Measurements from ENCODE around the gene ZNF763. TPM values are rescaled to one million over a fixed set of nuclear protein-coding genes. Genes with fewer than 3 reads are reported as not detected.

ZNF763 gene
- total and polyA plus RNA-seq, 2 experiments from 2014 or later: 1.4 to 1.8 TPM

DNA sequence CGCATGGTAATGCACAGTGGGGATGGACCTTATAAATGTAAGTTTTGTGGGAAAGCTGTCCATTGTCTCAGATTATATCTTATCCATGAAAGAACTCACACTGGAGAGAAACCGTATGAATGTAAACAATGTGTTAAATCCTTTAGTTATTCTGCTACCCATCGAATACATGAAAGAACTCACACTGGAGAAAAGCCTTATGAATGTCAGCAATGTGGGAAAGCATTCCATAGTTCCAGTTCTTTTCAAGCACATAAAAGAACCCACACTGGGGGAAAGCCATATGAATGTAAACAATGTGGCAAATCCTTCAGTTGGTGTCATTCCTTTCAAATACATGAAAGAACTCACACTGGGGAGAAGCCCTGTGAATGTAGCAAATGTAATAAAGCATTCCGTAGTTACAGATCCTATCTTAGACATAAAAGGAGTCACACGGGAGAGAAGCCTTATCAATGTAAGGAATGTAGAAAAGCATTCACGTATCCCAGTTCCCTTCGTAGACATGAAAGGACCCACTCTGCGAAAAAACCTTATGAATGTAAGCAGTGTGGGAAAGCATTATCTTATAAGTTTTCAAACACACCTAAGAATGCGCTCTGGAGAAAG lies 13.8 kb downstream of the ZNF763 start:
- Histone ChIP-seq H3K27me3 (replicated peaks; ENCODE audit: insufficient read depth) (no peaks in the 10 kb centered on the region), H3K27ac (no peak overlapping the region), H3K9ac (no peak overlapping the region), H3K4me3 (no peak overlapping the region), H3K9me2 (ENCODE audit: insufficient read depth) (no peaks in the 10 kb centered on the region), H3K4me2 (ENCODE audit: unreplicated experiment) (no peak overlapping the region), H3K79me2 (ENCODE audit: insufficient read depth) (no peaks in the 10 kb centered on the region), H2AFZ (no peak overlapping the region), H4K20me1 (ENCODE audit: insufficient read depth) (no peaks in the 10 kb centered on the region), H3K9me3 (ENCODE audit: low read depth) (peaks cover 16% of the 10 kb centered on the region), H3F3A (ENCODE audit: insufficient read depth) (peaks cover 6% of the 10 kb centered on the region), H3K36me3 (ENCODE audit: low read depth) (peaks cover 13% of the 10 kb centered on the region; the same call in 1 of the 2 replicates), H3K4me1 (ENCODE audit: insufficient read depth) (0 out of 2 replicates have a peak, but pooled peaks cover 5% of the 10 kb centered on the region)
- in situ Hi-C loops (cut with MboI): no loop called here
- 91 to 97% methylated on average over 9 of the region's 9 CpGs for WGBS, 2 experiments (ENCODE audit: low coverage in 1 of 2, low lambda C conversion rate in 2 of 2, missing lambda C conversion rate in 2 of 2)
- DNase-seq: no peak
- TF ChIP-seq EZH2phosphoT487 (IDR thresholded peaks at IDR 0.05; ENCODE audit: insufficient read depth, low read depth) (no peak), EZH2 (IDR thresholded peaks at IDR 0.05; ENCODE audit: insufficient read depth, poor library complexity, severe bottlenecking) (no peak)

- no peak for TF ChIP-seq EZH2 (IDR thresholded peaks at IDR 0.05; ENCODE audit: insufficient read depth, poor library complexity, severe bottlenecking)
- TF ChIP-seq EZH2phosphoT487 (IDR thresholded peaks at IDR 0.05; ENCODE audit: insufficient read depth, low read depth): no peak
- no peak for DNase-seq
- H3K4me3 ChIP-seq: no peak overlapping the region
- H3K27me3 ChIP-seq (replicated peaks; ENCODE audit: insufficient read depth): no peaks in the 10 kb centered on the region
- H4K20me1 ChIP-seq (ENCODE audit: insufficient read depth): no peaks in the 10 kb centered on the region
- no peak overlapping the region for H3K4me2 ChIP-seq (ENCODE audit: unreplicated experiment)
- H2AFZ ChIP-seq: no peak overlapping the region
- 0 out of 2 replicates have a peak, but pooled peaks cover 5% of the 10 kb centered on the region for H3K4me1 ChIP-seq (ENCODE audit: insufficient read depth)
- no peaks in the 10 kb centered on the region for H3K9me2 ChIP-seq (ENCODE audit: insufficient read depth)
- 60 to 70% methylated on average over 4 of the region's 4 CpGs for WGBS, 2 experiments (ENCODE audit: low coverage in 1 of 2, low lambda C conversion rate in 2 of 2, missing lambda C conversion rate in 2 of 2)
- peaks cover 16% of the 10 kb centered on the region for H3K9me3 ChIP-seq (ENCODE audit: low read depth)
- in situ Hi-C loops (cut with MboI): no loop called here
- no peak overlapping the region for H3K27ac ChIP-seq
- no peaks in the 10 kb centered on the region for H3K79me2 ChIP-seq (ENCODE audit: insufficient read depth)
- no peak overlapping the region for H3K9ac ChIP-seq
- peaks cover 13% of the 10 kb centered on the region; the same call in 1 of the 2 replicates for H3K36me3 ChIP-seq (ENCODE audit: low read depth)
- peaks cover 6% of the 10 kb centered on the region for H3F3A ChIP-seq (ENCODE audit: insufficient read depth)
Measured at GRCh38 chr19:11979527-11979926, 14.7 kb downstream of the ZNF763 start.

DNA sequence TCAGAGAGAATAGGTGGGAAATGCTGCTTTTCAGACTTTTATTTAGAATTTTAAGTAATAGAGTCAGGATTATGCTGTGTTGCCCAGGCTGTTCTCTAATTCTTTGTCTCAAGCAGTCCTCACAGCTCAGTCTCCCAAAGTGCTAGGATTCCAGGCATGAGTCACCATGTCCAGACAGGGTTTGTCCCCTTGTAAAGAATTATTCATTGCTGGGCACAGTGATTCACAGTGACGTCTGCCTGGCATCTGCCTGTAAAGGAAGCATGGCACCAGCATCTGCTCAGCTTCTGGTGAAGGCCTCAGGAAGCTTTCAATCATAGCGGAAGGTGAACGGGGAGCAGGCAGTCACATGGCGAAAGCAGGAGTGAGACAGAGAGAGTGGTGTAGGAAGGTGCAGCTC lies 17.7 kb downstream of the ZNF763 start:
- peaks cover 11% of the 10 kb centered on the region; the same call in 1 of the 2 replicates for H3K36me3 ChIP-seq (ENCODE audit: low read depth)
- TF ChIP-seq EZH2 (IDR thresholded peaks at IDR 0.05; ENCODE audit: insufficient read depth, poor library complexity, severe bottlenecking) (no peak), EZH2phosphoT487 (IDR thresholded peaks at IDR 0.05; ENCODE audit: insufficient read depth, low read depth) (no peak)
- H2AFZ ChIP-seq: no peak overlapping the region
- H3F3A ChIP-seq (ENCODE audit: insufficient read depth): peaks cover 6% of the 10 kb centered on the region
- no peaks in the 10 kb centered on the region for H3K9me2 ChIP-seq (ENCODE audit: insufficient read depth)
- no peaks in the 10 kb centered on the region for H3K79me2 ChIP-seq (ENCODE audit: insufficient read depth)
- DNase-seq: peak; percentile 72
- H3K27me3 ChIP-seq (replicated peaks; ENCODE audit: insufficient read depth): no peaks in the 10 kb centered on the region
- in situ Hi-C loops (cut with MboI): no loop called here
- H3K4me3 ChIP-seq: no peak overlapping the region
- H3K27ac ChIP-seq: peak overlapping the region; percentile 38
- H3K4me2 ChIP-seq (ENCODE audit: unreplicated experiment): no peak overlapping the region
- 69 to 71% methylated on average over 4 of the region's 4 CpGs for WGBS, 2 experiments (ENCODE audit: low coverage in 1 of 2, low lambda C conversion rate in 2 of 2, missing lambda C conversion rate in 2 of 2)
- 0 out of 2 replicates have a peak, but pooled peaks cover 5% of the 10 kb centered on the region for H3K4me1 ChIP-seq (ENCODE audit: insufficient read depth)
- H4K20me1 ChIP-seq (ENCODE audit: insufficient read depth): no peaks in the 10 kb centered on the region
- no peak overlapping the region for H3K9ac ChIP-seq
- H3K9me3 ChIP-seq (ENCODE audit: low read depth): peaks cover 16% of the 10 kb centered on the region

DNA sequence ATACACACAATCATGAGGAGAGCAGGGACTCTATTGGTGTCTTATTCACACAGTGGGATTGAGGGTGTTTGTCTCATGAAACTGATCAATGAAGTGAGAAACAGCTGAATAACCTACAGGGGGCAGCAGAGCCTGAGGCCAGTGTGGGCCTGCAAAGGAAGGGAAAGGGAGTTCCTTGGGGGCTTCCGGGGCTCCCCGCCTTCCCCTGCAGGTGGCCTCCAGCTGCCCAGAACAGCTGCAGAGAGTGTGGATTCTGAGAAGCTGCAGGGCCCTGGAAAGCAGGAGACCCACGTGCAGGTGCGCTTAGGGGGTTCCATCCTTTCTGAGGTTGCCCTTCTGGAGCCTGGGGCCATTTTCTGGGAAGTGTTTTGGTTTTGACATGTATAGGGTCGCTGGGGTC lies 20.1 kb downstream of the ZNF763 start:
- H3K4me2 ChIP-seq (ENCODE audit: unreplicated experiment): no peak overlapping the region
- 19 to 23% methylated on average over 5 of the region's 5 CpGs for WGBS, 2 experiments (ENCODE audit: low coverage in 1 of 2, low lambda C conversion rate in 2 of 2, missing lambda C conversion rate in 2 of 2)

More for the DNA sequence above, 20.1 kb downstream of the ZNF763 start:
- H3K79me2 ChIP-seq (ENCODE audit: insufficient read depth): peaks cover 9% of the 10 kb centered on the region
- no peaks in the 10 kb centered on the region for H3K36me3 ChIP-seq (ENCODE audit: low read depth)
- peaks cover 6% of the 10 kb centered on the region for H3F3A ChIP-seq (ENCODE audit: insufficient read depth)
- TF ChIP-seq EZH2phosphoT487 (IDR thresholded peaks at IDR 0.05; ENCODE audit: insufficient read depth, low read depth): no peak
- no peak for TF ChIP-seq EZH2 (IDR thresholded peaks at IDR 0.05; ENCODE audit: insufficient read depth, poor library complexity, severe bottlenecking)
- H3K9ac ChIP-seq: no peak overlapping the region
- H3K9me3 ChIP-seq (ENCODE audit: low read depth): peaks cover 8% of the 10 kb centered on the region
- H3K27ac ChIP-seq: no peak overlapping the region
- no peak for DNase-seq
- H3K9me2 ChIP-seq (ENCODE audit: insufficient read depth): no peaks in the 10 kb centered on the region
- no peak overlapping the region for H3K4me3 ChIP-seq
- H3K4me1 ChIP-seq (ENCODE audit: insufficient read depth): 0 out of 2 replicates have a peak, but pooled peaks cover 5% of the 10 kb centered on the region
- H3K27me3 ChIP-seq (replicated peaks; ENCODE audit: insufficient read depth): no peaks in the 10 kb centered on the region
- in situ Hi-C loops (cut with MboI): no loop called here
- H4K20me1 ChIP-seq (ENCODE audit: insufficient read depth): no peaks in the 10 kb centered on the region
- no peak overlapping the region for H2AFZ ChIP-seq
